ENCODE measurements around the gene RAB31.

RAB31 gene

GRCh38 chr18:9818423-9818734, 110.3 kb downstream of the RAB31 start:
- no peak for DNase-seq (ENCODE audit: low read depth)

DNA sequence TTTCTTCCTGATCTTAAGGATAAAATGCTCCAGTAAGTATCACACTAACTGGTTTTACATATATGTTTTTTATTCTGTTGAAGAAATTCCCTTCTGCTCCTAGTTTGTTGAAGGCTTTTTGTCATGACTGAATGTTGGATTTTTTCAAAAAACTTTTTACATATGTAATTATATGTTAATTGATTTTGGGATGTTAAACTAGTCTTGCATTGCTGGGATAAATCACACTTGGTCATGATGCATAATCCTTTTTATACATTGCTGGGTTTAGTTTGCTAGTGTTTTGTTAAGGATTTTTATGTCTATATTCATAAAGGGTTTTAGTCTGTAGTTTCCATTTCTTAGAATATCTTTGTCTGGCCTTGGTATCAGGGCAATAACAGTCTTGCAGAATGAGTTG, 112.0 kb downstream of the RAB31 start:
- DNase-seq (ENCODE audit: low read depth) = no peak

DNA sequence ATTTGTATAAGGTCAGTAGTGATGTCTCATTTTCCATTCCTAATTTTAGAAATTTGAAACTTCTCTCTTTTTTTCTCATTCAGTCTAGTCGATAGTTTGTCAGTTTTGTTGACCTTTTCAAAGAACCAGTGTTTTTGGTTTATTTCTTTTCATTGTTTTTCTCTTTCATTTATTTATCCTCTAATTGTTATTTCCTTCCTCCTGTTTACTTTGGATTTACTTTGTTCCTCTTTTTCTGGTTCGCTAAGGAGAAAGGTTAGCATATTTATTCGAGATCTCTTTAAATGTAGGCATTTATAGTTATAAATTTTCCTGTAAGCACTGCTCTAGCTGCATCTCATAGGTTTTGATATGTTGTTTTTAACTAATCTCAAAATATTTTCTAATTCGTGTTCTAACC, 112.6 kb downstream of the RAB31 start:
- no peak for DNase-seq (ENCODE audit: low read depth)

DNA sequence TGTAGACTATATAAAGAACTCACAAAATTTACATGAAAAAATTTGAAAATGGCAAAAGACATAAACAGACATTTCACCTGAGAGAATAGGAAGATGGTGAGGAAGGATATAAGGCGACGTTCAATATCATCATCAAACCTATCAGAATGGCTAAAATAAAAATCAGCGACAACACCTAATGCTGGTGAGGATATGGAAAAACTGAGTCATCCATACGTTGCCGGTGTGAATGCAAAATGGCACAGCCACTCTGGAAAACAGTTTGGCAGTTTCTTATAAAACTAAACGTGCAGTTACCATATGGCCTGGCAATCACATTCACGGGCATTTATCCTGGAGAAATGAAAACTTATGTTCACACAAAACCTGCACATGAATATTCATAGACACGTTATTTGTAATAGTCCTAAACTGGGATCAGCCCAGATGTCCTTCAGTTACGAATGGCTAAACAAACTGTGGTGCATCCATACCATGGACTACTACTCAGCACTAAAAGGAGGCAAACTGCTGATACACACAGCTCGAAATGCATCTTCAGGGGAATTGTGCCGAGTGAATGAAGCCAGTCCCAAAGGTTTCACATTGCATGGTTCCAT, 114.6 kb downstream of the RAB31 start:
- DNase-seq (ENCODE audit: low read depth) = no peak

DNA sequence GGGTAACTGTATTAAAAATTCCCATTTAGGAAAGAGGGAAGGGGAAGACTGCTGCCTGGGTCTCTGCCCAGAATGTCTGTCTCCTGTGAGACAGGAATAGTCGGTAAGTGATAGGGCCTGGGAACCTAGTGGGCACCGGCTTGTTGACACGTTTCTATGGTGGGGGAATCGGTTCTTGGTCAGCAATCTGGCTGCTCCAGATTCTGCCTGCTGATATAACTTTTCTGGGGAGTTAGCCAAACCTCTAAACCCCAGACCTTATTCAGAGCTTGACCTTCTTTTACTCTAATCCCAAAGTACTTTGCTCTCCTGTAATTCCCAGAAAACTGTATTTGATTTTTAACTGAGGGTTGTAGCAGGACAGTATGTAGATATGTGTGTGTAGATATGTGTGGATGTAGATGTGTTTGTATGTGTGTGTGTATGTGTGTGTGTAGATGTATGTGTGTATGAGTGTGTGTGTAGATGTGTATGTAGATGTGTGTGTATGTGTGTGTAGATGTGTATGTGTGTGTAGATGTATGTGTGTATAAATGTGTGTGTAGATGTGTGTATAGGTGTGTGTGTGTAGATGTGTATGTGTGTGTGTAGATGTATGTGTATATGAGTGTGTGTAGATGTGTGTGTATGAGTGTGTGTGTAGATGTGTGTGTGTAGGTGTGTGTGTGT, 115.8 kb downstream of the RAB31 start:
- no peak for DNase-seq (ENCODE audit: low read depth)

GRCh38 chr18:9824474-9824832, 116.4 kb downstream of the RAB31 start:
- DNase-seq (ENCODE audit: low read depth) = no peak

DNA sequence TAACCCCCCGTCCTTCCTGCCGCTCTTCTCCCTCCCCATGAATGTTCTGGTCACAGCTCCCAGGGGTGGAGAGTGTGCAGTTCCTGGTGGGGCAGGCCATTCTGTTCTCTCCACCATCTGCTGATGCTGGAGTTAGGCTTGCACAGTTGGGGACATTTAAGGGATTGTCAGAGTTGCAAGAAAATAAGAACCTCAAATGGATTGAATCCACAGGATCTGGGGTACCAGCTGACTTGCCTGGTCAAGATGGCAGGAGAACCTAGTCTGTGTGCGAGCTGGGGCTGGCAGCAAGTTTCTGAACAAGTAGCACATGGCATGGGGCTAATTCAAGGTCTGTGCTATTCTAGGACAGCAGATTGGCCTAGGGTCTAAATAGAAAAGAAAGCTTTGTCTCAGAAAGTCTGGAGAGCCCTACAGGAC, 116.9 kb downstream of the RAB31 start:
- DNase-seq (ENCODE audit: low read depth) = no peak

DNA sequence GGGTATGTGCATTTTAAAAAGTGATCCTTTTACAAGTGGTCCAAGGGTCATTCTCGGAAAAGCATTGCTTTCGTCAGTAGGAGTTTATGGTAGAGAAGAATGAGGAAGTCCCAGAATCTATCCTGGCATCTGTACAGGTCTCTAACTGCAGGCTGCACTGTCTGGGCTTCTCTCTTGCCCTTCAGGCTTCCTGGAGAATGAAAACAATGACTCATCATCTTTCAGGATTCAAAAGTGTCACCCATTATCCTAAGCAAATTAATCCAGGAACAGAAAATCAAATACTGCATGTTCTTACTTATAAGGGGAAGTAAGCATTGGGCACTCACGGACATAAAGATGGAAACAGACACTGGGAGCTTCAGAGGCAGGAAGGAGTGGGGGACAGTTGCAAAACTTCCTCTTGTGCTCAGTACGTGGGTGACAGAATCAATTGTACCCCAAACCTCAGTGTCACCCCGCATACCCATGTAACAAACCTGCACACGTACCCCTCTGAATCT, 117.5 kb downstream of the RAB31 start:
- no peak for DNase-seq (ENCODE audit: low read depth)

DNA sequence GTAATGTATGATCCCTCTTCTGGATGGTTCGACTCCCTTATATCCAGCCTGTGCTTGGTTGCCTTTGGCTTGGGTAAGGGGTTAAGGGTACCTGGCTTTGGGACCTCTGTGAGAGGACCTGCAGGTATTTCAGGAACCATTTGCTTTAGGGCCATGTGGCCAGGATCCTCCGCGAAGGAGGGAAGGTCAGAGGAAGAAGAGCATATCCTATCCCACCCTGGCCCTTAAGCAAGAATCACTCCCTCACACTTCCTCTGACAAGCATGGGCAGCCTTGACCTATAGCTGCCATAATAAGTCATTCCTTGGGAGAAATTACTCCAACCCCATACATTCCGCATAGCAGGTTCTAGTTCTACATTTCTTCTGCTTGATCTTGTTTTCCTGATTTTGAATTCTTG, 118.6 kb downstream of the RAB31 start:
- no peak for DNase-seq (ENCODE audit: low read depth)

DNA sequence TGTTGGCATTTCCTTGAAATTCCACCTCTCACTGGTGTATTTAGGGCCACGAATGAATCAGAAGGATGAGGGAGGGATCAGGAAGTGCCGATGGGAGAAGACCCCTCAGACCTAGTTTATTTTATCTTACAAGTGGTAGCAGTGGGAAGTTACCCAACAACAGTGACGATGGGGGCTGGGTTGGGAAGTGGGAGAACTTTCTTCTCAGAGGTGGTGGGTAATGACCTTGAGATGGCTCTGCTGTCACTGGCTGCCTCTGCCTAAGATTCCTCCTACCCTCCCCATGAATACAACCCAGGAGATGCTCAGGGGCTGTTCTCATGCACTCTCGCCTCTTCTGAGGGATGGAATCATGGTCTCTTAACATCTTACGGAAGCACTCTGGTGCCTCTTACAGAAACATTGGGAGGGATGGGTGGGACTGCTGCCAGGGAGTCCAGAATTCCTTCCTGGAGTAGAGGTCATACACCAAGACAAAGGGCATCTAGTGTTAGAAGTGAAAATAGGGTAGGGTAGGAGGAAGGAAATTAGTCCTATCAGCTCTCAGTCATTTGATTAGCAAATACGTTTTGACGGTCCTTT, 119.2 kb downstream of the RAB31 start:
- DNase-seq (ENCODE audit: low read depth) = no peak

DNA sequence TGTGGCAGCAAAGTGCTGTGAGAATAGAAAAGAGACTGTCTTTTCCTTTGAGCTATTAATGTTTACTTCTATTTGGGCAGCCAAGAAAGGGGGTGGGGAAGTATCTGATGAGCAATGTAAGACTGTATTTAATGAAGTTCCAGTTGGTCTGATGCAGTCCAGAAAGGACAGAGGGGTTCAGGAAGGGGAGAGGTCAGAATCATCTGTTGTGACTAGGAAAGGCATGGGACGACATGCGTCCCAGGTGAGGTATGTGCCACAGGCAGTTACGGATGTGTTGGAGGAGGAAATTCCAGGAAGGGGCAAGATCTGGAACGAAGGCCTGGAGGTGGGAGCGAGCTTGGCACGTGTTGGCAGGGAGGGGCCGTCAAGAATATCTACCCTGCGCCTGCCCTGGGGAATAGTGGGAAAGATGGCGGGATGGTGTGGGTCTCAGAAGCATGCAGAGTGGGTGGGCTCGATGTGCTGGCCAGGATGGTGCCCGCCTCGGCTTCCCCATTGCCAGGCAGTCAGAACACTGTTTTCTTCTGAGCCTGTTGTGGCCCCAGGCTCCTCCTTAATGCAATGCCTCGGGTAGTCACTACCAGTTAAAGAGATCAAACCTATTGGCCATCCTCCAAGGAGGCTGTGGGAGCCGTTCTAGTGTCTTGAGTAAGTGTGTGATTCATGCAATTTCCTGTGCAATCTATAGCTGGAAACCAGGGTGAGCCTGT, 119.8 kb downstream of the RAB31 start:
- no peak for DNase-seq (ENCODE audit: low read depth)

DNA sequence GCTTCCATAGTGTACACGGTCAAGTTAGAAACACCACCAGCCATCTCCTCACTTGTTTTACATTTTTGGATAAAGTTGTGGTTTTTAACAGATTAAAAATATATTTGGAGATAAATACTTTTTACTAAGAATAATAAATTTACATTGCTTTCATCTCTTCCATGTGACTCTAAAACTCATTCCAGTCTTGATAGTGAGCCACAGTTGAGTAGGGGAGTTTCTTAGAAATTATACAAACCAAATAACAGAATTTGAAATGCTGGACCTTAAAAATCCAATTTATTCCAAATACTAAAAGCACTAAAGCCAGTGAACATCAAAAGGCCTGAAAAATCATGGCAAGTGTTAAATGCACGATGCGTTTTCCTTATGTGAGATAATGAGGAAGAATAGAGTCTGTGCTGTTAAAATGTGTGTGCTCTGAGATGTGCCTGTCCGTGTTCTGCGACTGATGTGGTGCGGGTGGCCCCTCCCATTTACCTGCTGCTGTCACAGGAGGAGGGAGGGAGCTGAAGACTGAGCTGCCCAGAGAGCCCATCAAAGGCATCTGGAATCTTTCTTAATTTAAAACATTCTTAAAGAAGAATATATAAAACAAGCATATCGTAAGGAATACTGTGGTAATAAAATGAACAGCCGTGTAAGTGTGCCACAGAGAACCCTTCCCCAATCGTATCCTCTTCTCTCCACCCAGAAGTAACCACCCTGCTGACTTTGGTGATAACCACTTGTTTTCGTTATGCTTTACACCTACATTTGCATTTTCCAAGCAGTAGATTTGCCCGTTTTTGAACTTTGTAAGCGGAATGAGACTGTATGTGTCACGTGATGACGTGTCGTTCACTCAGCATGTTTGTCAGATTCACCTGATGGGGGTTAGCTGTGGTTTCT, 120.7 kb downstream of the RAB31 start:
- DNase-seq (ENCODE audit: low read depth) = no peak

GRCh38 chr18:9829397-9829712, 121.3 kb downstream of the RAB31 start:
- DNase-seq (ENCODE audit: low read depth) = no peak

DNA sequence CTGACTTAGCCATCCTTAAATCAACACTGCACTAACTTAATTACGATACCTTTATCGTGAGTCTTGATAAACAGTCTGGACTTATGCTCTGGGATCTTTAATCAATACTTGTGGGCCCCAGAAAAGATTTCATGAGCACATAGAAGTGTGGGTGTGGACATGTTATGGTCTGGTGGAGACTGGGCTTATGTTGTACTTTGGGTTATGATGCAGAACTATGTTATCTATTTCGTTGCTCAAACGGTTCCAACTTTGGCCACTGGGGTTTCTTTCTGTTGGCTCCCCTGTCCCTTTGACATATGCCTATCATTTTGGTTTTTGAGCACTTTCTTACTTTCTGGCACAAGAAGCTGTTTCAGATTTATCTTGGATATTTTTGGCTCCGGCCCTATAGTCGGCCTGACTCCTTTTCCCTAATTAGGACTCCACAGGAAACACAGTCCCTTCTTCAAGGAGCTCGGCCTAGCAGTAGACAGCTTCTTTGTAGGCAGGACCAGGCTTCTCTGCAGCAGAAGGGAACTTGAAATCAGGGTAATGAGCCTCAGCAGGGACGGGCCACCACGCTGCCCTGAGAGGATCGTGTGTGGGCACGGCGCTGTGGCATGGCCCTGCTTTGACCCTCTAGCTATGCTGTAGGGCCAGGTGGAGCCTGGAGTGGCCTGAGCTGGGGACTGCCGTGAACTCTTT, 123.1 kb downstream of the RAB31 start:
- DNase-seq (ENCODE audit: low read depth) = no peak

DNA sequence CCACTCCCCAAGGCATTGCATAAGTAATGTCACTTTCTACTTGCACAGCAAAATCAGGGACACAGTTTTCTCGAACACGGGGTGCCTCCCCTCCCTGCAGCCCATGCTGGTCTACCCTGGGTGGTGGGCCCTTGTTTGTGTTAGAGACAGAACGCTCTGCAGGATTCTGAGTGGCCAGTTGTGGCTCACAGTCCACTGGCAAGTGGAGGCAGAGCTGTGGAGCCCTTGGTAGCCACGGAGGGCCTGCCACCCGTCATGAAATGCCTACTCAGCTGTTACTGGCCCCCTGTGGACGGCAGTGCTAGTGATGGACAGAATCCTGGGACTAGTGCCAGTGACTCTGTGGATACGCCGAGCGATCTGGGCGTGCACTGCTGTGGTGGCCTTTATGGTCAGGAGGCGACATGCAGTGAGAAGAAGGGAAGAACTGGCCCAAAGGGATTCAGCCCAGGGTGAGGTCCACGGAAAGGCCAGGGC, 123.7 kb downstream of the RAB31 start:
- no peak for DNase-seq (ENCODE audit: low read depth)

- no peak for DNase-seq (ENCODE audit: low read depth)
Measured at GRCh38 chr18:9832871-9833270, 124.8 kb downstream of the RAB31 start.

GRCh38 chr18:9834551-9834950, 126.5 kb downstream of the RAB31 start:
- DNase-seq (ENCODE audit: low read depth) = no peak

- no peak for DNase-seq (ENCODE audit: low read depth)
Measured at GRCh38 chr18:9835113-9835755, 127.1 kb downstream of the RAB31 start.

- no peak for DNase-seq (ENCODE audit: low read depth)
Measured at GRCh38 chr18:9835825-9836224, 127.7 kb downstream of the RAB31 start.

DNA sequence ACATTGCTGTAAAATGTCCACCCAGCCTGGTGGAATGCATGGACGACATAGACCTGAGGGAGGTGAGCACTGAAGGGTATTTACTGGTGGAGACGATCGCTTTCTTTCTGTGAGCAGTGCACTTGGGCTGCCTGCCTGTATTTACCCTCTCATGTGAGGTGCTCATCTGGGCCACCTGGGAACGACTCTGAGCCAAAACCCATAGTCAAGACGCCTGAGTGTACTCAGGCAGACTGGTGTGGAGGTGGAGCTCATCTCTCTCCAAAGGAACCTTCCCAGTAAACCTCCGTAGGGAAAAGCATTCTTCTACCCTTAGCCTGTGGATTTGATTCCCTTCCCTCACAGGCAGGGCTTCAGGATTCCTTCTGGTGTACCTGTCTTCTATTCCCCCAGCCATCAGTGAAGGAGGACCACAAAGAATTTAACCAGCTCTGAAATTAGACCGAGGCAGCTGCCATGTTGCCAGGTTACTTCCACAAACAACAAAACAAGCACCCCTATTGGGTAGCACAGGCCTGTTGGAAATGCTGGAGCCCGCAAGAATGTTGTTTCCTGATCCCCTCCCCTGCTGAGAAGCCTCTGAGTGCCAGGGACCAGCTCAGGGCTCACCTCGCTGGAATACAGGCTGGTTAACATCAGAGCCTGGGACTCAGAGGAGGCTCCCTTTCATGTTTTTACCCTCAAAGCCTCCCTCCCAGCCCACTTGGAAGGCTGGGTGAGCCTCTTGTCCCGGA, 130.2 kb downstream of the RAB31 start:
- no peak for DNase-seq (ENCODE audit: low read depth)
